K562 (cell line): Measurements from ENCODE around the gene OR1E1. TPM values are rescaled to one million over a fixed set of nuclear protein-coding genes. Genes with fewer than 3 reads are reported as not detected.

ENCODE experiments used
- ATAC-seq: fragments of 200-7000 bp; cut with Tn5 transposase; 3 replicates; pipeline ENCODE4 v1.9.1; 2020; ENCODE audit warnings: moderate library complexity
- BruUV-seq: library from RNA; stranded (reverse); fragments of 400-500 nt; replicated peaks from 2 replicates; lab custom pipeline; 2021; lab: Mats Ljungman, UMichigan
- CTCF ChIA-PET: fragments of 300-600 bp; formaldehyde crosslinking; extraction: SDS; loops from one replicate; lab custom pipeline; 2021; ENCODE audit warnings: low intra/inter-chr PET ratio; lab: Yijun Ruan, JAX
- POLR2A ChIA-PET: fragments of 300-600, 350-650 bp; sonication (Branson Sonifier 250); formaldehyde crosslinking; extraction: SDS; loops from one replicate; lab custom pipeline; 2021; ENCODE audit warnings: antibody characterized with exemption, inconsistent platforms; lab: Yijun Ruan, JAX
- DNase-seq, 4 experiments: peaks; one replicate each; pipeline versions ENCODE4 v3.0.0 to v3.0.0-alpha.2; 2011 to 2018; ENCODE audit warnings: low spot score in 3 of 4, mixed read lengths in 3 of 4; ENCODE audit errors: extremely low read depth in 1 of 4
- FAIRE-seq: peaks from 2 replicates; lab custom pipeline; 2011; peaks lifted over from hg19 to GRCh38; lab: Jason Lieb, UNC
- H2AFZ ChIP-seq: 2 replicates; pipeline ENCODE4 v1.6.0; 2011; ENCODE audit warnings: low read depth, low read length, control low read depth, inconsistent platforms
- H3K27ac ChIP-seq: fragments of 200-600 bp; 3 replicates; pipeline ENCODE4 v1.8.0; 2011; ENCODE audit warnings: low read depth, mild to moderate bottlenecking, control low read depth, inconsistent platforms, low read length, moderate library complexity, mixed read lengths; ENCODE audit errors: extremely low read depth
- H3K27me3 ChIP-seq, 2 experiments: fragments of 300-600 bp in 1 of 2; 2 replicates in 1 of 2; 3 replicates in 1 of 2; pipeline versions ENCODE4 v1.6.0 to v1.8.0; 2011; ENCODE audit warnings: inconsistent platforms in 2 of 2, low read length in 2 of 2, mild to moderate bottlenecking in 1 of 2, mixed read lengths in 1 of 2, moderate library complexity in 1 of 2; ENCODE audit not compliant: control insufficient read depth in 2 of 2, insufficient read depth in 2 of 2
- H3K36me3 ChIP-seq: fragments of 300-600 bp; 3 replicates; pipeline ENCODE4 v1.8.0; 2011; ENCODE audit warnings: mild to moderate bottlenecking, low read length, inconsistent platforms; ENCODE audit not compliant: control insufficient read depth, insufficient read depth
- H3K4me1 ChIP-seq, 2 experiments: fragments of 200-600 bp in 1 of 2; replicated peaks in 1 of 2; 2 replicates in 1 of 2; 3 replicates in 1 of 2; pipeline versions ENCODE4 v1.5.1 to v1.8.0; 2011; ENCODE audit warnings: inconsistent platforms in 2 of 2, low read length in 2 of 2, mild to moderate bottlenecking in 1 of 2, mixed read lengths in 1 of 2, moderate library complexity in 1 of 2; ENCODE audit not compliant: control insufficient read depth in 2 of 2, insufficient read depth in 2 of 2
- H3K4me2 ChIP-seq: 2 replicates; pipeline ENCODE4 v1.6.1; 2011; ENCODE audit warnings: low read length, control low read depth, inconsistent platforms, mixed read lengths; ENCODE audit not compliant: insufficient read depth
- H3K4me3 ChIP-seq: fragments of 200-600 bp; sonication (generic), shearing (Covaris generic); 2 replicates; pipeline ENCODE4 v1.5.1; 2016; ENCODE audit warnings: control low read depth, inconsistent platforms
- H3K79me2 ChIP-seq: fragments of 200-600 bp; 3 replicates; pipeline ENCODE4 v1.8.0; 2011; ENCODE audit warnings: low read length, inconsistent platforms; ENCODE audit not compliant: control insufficient read depth, insufficient read depth
- H3K9ac ChIP-seq, 2 experiments: 2 replicates each; pipeline versions ENCODE4 v1.6.0 to v1.6.1; 2011; ENCODE audit warnings: low read depth in 2 of 2, low read length in 2 of 2, control low read depth in 1 of 2, inconsistent platforms in 1 of 2, mild to moderate bottlenecking in 1 of 2, mixed read lengths in 1 of 2; ENCODE audit not compliant: insufficient read depth in 1 of 2
- H3K9me1 ChIP-seq: one replicate; pipeline ENCODE4 v1.6.0; 2011; ENCODE audit warnings: inconsistent platforms, mild to moderate bottlenecking, low read length, moderate library complexity; ENCODE audit not compliant: control insufficient read depth, insufficient read depth
- H3K9me3 ChIP-seq: replicated peaks from 2 replicates; pipeline ENCODE4 v1.5.1; 2011; ENCODE audit warnings: low read depth, low read length, inconsistent platforms; ENCODE audit not compliant: control insufficient read depth, insufficient read depth
- H4K20me1 ChIP-seq: replicated peaks from 2 replicates; pipeline ENCODE4 v1.6.1; 2011; ENCODE audit warnings: low read length, inconsistent platforms, mixed read lengths; ENCODE audit not compliant: control insufficient read depth, insufficient read depth
- ATF3 ChIP-seq, 2 experiments: fragments of 450-650 bp in 1 of 2; sonication (generic) in 1 of 2; formaldehyde crosslinking in 1 of 2; IDR thresholded peaks in 1 of 2; conservative IDR thresholded peaks in 1 of 2; 2 replicates each; pipeline versions ENCODE4 v1.6.1 to v1.8.1; 2016 to 2023; ENCODE audit warnings: mild to moderate bottlenecking in 2 of 2, moderate library complexity in 2 of 2, inconsistent platforms in 1 of 2, missing genetic modification reagents in 1 of 2
- RAD21 ChIP-seq, 2 experiments: fragments of 250-450 bp in 1 of 2; fragments of 450-650 bp in 1 of 2; sonication (Bioruptor Pico) in 1 of 2; formaldehyde crosslinking in 1 of 2; IDR thresholded peaks in 1 of 2; conservative IDR thresholded peaks in 1 of 2; 2 replicates each; pipeline versions ENCODE4 v1.4.0 to v1.8.0; 2020 to 2022; ENCODE audit warnings: mild to moderate bottlenecking in 2 of 2, moderate library complexity in 1 of 2
- SFPQ ChIP-seq: fragments of 200-400 bp; formaldehyde crosslinking; IDR thresholded peaks from 2 replicates; pipeline ENCODE4 v1.6.1; 2017; ENCODE audit warnings: mild to moderate bottlenecking, low read depth, low read length, moderate library complexity
- ZNF398 ChIP-seq: fragments of 250-450 bp; sonication (Bioruptor Pico); IDR thresholded peaks from 2 replicates; pipeline ENCODE4 v1.8.0; 2021; ENCODE audit warnings: moderate library complexity, mild to moderate bottlenecking, inconsistent platforms
- WGBS: fragments of 100-300 bp; shearing (Covaris generic); methylation state at CpG from one replicate; pipeline ENCODE4 v1.1.6; 2016; ENCODE audit warnings: low coverage, mixed read lengths; ENCODE audit not compliant: insufficient coverage; ENCODE audit errors: missing lambda C conversion rate; 5-methylcytosine and 5-hydroxymethylcytosine counted together
- in situ Hi-C: fragments of 300-500 bp; cut with MboI; formaldehyde crosslinking; loops from 4 replicates; pipeline ENCODE4 v1.15.0; 2018; ENCODE audit warnings: inconsistent platforms, mixed read lengths
- intact Hi-C: fragments of 100-400 bp; cut with micrococcal nuclease; formaldehyde crosslinking; loops from 2 replicates; pipeline ENCODE4 v1.14.2; 2022
- polyA plus RNA-seq, 8 experiments: library from polyadenylated mRNA; depleted of rRNA in 4 of 8; stranded (reverse) in 5 of 8; unstranded in 3 of 8; fragments of >200 nt; fragmentation: Nextera tagmentation in 2 of 8; fragmentation: Illumina TruSeq in 1 of 8; extraction: Ambion mirVana in 2 of 8; extraction: Trizol in 1 of 8; gene quantifications; 2 replicates each; pipeline versions ENCODE4 v1.2.1 to v1.2.3, GENCODE V29; 2011 to 2014; ENCODE audit warnings: inconsistent platforms in 1 of 8, missing spikeins in 1 of 8
- total RNA-seq, 7 experiments: library from RNA; depleted of rRNA in 6 of 7; stranded (reverse); fragments of >200 nt in 6 of 7; fragmentation: Illumina TruSeq in 2 of 7; extraction: Trizol in 2 of 7; gene quantifications; 2 replicates each; pipeline versions ENCODE4 v1.2.1 to v1.2.3, GENCODE V29; 2011 to 2021; ENCODE audit warnings: low replicate concordance in 1 of 7
- TF ChIP-seq, protein P1 (sequence below), 3 experiments: IDR thresholded peaks in 2 of 3; conservative IDR thresholded peaks in 1 of 3; 2 replicates each; pipeline ENCODE4 v1.5.1; 2011 to 2012; ENCODE audit warnings: low read length in 3 of 3, mild to moderate bottlenecking in 3 of 3, control low read depth in 2 of 3, improper control_type of control experiment in 1 of 3, inconsistent platforms in 1 of 3, low read depth in 1 of 3, mixed read lengths in 1 of 3, moderate library complexity in 1 of 3; ENCODE audit not compliant: insufficient read depth in 2 of 3
- TF ChIP-seq, protein P2 (sequence below): sonication (generic); formaldehyde crosslinking; IDR thresholded peaks from 2 replicates; pipeline ENCODE4 v1.8.1; 2023; ENCODE audit warnings: mild to moderate bottlenecking, missing genetic modification reagents

OR1E1 gene
- total and polyA plus RNA-seq, 9 of the 15 experiments (the other 6 are each of a cell fraction or from before 2014, with no cell fraction given) = not detected

- Histone ChIP-seq H3K9me3 (no peaks in the 10 kb centered on the region), H3K79me2 (no peaks in the 10 kb centered on the region), H3K36me3 (no peaks in the 10 kb centered on the region), H3K9ac (no peak overlapping the region), H3K4me3 (no peak overlapping the region), H3K4me1 (no peaks in the 10 kb centered on the region), H3K27ac (no peak overlapping the region), H4K20me1 (no peaks in the 10 kb centered on the region), H3K9me1 (no peaks in the 10 kb centered on the region), H3K4me2 (no peak overlapping the region), H2AFZ (no peak overlapping the region), H3K27me3 (no peaks in the 10 kb centered on the region)
- in situ Hi-C loops = no loop called here
- no TSS peak for BruUV-seq
- WGBS = 0% methylated on average over 2 of the region's 2 CpGs
- ATAC-seq = peak; percentile 53; the same call in 2 of the 3 replicates
- no peak for FAIRE-seq
- ChIA-PET POLR2A (no interaction called here), CTCF (no interaction called here)
- no peak for TF ChIP-seq ZNF398
- TF ChIP-seq, protein P1, sequence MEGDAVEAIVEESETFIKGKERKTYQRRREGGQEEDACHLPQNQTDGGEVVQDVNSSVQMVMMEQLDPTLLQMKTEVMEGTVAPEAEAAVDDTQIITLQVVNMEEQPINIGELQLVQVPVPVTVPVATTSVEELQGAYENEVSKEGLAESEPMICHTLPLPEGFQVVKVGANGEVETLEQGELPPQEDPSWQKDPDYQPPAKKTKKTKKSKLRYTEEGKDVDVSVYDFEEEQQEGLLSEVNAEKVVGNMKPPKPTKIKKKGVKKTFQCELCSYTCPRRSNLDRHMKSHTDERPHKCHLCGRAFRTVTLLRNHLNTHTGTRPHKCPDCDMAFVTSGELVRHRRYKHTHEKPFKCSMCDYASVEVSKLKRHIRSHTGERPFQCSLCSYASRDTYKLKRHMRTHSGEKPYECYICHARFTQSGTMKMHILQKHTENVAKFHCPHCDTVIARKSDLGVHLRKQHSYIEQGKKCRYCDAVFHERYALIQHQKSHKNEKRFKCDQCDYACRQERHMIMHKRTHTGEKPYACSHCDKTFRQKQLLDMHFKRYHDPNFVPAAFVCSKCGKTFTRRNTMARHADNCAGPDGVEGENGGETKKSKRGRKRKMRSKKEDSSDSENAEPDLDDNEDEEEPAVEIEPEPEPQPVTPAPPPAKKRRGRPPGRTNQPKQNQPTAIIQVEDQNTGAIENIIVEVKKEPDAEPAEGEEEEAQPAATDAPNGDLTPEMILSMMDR (IDR thresholded peaks at IDR 0.05 in 2 of 3, conservative IDR thresholded peaks at IDR 0.05 in 1 of 3; ENCODE audit: insufficient read depth in 2 of 3, low read depth in 1 of 3, low read length in 3 of 3) = peak; percentile 14 to 34 (median 27); a peak in 3 of 6 replicates
- peak; percentile 56 for TF ChIP-seq ATF3 (IDR thresholded peaks at IDR 0.05)
- TF ChIP-seq ATF3 (CRISPR knock-in tag; conservative IDR thresholded peaks at IDR 0.05) = no peak
- TF ChIP-seq SFPQ = no peak
- TF ChIP-seq RAD21 (CRISPR knock-in tag; conservative IDR thresholded peaks at IDR 0.05 in 1 of 2, IDR thresholded peaks at IDR 0.05 in 1 of 2) = peak in 1 of 2 experiments; percentile 34; a peak in 2 of 4 replicates
- TF ChIP-seq, protein P2, sequence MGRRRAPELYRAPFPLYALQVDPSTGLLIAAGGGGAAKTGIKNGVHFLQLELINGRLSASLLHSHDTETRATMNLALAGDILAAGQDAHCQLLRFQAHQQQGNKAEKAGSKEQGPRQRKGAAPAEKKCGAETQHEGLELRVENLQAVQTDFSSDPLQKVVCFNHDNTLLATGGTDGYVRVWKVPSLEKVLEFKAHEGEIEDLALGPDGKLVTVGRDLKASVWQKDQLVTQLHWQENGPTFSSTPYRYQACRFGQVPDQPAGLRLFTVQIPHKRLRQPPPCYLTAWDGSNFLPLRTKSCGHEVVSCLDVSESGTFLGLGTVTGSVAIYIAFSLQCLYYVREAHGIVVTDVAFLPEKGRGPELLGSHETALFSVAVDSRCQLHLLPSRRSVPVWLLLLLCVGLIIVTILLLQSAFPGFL (CRISPR knock-in tag) = no peak
- DNase-seq = peak in 3 of 4 experiments; percentile 7 to 17 (median 15)
- intact Hi-C loops = no loop called here
Measured at GRCh38 chr17:3447625-3448024, 49.4 kb upstream of the OR1E1 start.
